ENCODE measurements around the gene PDE6D.
"Not testable (repeated sequence)": the region's sequence is repeated elsewhere in the genome, so short reads cannot be mapped to it uniquely, and the experiment has no call there.

Gene PDE6D

DNA sequence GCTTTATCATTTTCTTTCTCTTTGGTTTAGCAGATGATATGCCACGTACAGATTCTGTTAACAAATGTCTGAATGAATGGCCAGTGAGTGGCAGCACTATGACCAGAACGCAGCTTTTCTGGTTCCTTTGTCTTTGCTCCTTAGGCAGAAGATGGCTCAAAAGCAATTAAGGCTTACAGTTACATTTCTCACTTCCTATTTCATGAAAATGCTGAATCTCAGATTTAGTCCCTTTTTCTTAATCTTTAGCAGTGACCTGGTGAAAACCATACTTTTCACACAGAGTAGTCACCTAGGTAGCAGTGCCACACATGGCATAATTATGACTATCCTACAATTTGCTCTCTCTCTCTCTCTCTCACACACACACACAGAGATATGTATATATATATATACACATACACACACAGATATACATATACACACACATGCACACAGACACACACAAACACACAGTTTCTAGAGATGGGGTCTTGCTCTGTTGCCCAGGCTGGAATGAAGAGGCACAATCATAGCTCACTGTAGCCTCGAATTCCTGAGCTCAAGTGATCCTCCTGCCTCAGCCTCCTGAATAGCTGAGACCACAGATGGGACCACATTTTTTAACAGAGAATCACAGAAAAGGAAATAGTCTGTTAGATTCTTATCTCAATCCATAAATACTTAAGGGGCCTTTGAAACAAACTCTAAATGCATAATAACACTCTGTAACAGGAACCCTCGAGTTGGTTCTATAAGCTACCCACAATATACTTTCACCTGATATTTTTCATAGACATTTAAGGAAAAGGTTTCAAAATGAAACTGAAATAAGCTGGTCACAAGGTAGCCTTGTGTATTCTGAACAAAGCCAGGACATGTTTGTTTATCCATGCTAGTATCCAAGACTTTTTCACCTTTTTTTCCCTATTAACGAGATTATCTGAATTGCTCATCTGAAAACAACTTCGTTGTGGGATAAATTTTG is 11.6 kb downstream of the PDE6D start:
- no peak for DNase-seq

DNA sequence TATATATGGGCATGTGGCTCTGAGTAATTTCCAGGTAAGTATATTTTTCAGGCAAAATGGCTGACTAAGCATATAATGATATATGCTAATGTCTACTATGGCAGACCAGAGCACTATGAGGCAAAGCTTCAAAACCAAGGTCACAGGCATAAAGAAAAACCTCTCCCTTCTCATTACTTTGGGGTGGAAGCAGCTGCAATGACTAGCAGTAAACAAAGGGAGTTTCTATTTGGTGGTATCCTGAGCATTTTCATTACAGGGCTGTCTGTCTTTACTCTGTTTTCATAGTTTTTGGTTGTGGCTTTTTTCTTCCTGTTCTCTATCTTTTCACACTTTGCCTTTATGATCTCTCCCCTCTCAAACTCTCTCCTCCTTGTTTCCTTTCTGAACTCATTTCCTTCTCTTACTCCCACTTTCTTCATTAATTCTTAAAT is 15.6 kb downstream of the PDE6D start:
- DNase-seq: no peak

DNA sequence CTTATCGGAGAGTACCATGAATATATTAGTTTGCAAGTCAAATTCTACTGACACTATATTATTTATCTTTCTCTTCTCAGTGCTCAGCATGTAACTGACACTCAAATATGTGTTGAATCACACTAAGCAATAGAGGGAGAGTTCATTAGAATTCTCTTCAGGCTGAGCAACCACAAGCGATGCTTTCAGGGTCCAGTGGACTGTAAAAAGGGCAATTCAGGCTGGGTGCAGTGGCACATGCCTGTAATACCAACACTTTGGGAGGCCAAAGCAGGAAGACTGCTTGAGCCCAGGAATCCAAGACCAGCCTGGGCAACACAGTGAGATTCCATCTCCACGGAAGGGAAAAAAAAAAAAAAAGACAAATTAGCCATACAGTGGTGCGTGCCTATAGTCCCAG is 16.3 kb downstream of the PDE6D start:
- DNase-seq: no peak

DNA sequence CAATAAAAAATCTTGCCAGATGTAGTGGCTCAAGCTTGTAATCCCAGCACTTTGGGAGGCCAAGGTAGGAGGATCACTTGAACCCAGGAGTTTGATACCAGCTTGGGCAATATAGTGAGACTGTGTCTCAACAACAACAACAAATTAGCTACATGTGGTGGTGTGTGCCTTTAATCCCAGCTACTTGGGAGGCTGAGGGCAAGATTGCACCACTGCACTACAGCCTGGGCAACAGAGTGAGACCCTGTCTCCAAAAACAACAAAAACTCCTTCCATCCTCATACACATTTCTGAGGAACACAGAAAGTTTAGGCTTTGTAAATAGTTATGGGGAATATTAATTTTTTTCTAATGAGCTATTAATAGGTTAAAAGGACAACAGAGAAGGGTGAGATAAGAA is 17.0 kb downstream of the PDE6D start:
- no peak for DNase-seq

DNA sequence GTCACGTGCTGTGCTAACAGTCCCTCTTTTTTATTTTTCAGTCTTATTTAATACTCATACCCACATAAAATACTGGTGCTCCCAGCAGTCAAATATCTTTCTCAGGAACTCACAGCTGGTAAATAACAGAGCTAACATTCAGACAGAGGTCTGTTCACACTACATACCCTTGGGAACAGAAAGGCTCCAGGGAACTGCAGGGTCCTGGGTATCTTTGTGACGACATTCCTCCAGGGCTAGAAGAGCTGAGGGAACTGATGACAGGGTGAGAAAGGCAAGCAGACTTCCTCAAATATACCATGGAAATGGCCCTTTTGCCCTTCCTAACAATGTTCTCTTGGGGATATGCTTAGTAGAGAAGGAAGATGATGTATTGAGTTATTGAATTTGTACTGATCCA is 19.3 kb downstream of the PDE6D start:
- no peak for DNase-seq

DNA sequence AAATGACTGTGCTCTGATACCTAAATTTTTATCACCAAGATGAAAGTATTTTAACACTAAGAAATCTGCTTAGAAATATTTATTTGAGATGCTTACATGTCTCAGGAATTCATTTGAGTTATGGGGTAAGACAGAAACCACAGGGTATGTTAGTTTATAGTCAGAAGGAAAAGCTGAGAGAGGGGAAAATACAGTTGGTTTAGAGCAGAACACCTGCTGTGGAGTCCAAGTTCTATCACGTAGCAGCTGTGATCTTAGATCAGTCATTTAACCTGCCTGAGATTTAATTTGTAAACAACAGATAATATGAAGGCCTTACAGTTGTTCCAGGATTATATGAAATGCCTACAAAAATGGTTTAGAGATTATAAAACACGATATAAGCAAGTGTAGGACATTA is 29.0 kb downstream of the PDE6D start:
- DNase-seq: no peak

DNA sequence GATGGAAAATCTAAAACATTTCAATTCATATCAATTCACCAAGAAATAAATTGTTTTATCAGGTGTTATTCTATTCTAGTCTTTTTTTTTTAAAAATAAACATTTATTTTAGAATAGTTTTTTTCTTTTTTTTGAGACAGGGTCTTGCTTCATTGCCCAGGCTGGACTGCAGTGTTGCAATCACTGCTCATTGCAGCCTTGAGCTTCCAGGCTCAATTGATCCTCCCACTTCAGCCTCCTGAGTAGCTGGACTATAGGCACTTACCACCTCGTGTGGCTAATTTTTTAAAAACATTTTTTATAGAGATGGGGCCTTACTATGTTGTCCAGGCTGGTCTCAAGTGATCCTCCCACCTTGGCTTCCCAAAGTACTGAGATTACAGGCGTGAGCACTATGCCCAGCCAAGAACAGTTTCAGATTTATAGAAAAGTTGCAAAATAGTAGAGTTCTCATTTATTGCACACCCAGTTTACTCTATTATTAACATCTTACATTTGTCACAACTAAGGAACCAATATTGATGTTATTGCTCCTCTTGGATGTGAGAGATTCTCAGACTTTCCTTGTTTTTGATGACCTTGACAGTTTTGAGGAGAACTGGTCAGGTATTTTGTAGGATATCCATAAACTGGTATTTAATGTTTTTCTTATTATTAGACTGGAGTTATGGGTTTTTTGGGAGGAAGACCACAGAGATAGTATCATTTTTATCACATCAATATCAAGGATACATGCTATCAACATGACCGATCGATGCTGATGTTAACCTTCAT is 29.9 kb downstream of the PDE6D start:
- no peak for DNase-seq

DNA sequence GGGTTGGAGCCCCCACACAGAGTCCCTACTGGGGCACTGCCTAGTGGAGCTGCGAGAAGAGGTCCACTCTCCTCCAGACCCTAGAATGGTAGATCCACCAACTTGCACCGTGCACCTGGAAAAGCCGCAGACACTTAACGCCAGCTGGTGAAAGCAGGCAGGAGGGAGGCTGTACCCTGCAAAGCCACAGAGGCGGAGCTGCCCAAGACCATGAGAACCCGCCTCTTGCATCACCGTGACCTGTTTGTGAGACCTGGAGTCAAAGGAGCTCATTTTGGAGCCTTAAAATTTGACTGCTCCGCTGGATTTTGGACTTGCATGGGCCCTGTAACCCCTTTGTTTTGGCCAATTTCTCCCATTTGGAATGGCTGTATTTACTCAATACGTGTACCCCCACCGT is 32.1 kb downstream of the PDE6D start:
- DNase-seq: not testable (repeated sequence)

DNA sequence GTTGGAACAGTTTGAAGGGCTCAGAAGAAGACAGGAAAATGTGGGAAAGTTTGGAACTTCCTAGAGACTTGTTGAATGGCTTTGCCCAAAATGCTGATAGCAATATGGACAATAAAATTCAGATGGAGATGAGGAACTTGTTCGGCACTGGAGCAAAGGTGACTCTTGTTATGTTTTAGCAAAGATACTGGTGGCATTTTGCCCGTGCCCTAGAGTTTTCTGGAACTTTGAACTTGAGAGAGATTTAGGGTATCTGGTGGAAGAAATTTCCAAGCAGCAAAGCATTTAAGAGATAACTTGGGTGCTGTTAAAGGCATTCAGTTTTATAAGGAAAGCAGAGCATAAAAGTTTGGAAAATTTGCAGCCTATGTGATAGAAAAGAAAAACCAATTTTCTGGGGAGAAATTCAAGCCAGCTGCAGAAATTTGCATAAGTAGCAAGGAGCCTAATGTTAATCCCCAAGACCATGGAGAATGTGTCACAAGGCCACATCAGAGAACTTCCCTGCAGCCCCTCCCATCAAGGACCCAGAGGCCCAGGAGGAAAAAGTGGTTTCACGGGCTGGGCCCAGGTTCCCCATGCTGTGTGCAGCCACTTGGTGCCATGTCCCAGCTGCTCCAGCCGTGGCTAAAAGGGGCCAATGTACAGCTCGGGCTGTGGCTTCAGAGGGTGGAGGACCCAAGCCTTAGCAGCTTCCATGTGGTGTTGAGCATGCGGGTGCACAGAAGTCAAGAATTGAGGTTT is 32.8 kb downstream of the PDE6D start:
- DNase-seq: not testable (repeated sequence)

DNA sequence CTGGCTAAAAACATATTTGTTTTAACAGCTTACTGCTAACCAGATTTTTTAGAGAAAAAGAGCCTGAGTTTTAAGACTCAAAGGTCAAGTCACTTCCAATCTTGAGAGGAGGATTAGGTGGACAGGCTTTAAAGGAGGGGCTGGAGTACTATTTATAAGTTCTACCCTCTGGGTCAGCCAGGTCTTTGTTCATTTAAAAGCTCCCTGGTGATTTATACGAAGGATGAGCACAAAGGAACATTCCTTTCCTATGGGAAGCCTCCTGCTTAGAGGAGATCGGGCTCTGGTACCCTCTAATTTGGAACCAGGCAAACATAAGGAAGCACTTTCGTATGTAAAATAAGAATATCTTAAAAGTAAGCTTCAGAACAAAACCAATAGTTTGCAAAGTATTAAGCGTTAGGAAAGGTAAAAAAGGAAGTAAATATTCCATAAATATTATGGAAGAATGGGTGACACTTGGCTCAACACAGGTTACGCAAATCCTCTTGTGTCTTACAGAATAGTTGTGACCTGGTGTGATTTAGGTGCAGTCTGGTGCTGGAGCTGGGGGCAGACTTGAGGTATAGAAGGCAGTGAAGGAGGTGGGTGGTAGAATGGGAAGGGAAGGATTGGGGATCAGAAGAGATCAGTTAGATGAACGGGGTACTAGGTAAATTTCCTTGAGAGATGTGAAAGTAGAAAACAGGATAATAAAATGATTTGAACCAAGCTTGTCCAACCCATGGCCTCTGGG is 35.6 kb downstream of the PDE6D start:
- no peak for DNase-seq

DNA sequence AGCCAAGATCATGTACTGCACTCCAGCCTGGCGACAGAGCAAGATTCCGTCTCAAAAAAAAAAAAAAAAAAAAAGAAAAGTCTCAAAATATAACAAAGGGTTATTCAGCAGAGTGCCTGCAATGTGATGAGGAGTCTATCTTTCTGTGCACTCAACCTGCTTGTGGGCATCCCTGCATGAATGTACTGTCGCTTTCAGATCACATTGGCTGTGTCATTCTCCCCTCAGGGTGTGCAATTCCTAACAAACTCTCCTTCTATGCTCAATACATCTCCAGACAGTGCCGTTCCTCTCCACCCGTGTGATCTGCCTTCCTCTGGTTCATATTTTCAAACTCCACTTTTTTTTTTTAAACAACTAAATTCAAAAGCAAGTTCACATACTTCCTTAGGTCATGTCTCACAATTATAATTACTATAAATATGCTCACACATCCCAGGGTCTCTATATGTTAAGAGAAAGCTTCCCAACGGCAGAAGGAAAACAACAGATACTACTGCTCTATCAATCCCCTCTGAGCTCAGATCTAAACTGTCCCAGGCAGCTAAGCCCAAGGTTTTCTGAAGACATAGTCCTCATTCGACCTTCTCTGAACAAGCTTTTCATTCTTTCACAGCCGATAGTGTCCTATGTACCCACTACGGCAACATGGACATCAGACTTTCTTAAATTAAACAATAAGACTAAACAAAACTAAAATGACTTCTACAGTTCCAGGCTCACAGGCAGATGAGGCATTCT is 37.5 kb downstream of the PDE6D start:
- no peak for DNase-seq

DNA sequence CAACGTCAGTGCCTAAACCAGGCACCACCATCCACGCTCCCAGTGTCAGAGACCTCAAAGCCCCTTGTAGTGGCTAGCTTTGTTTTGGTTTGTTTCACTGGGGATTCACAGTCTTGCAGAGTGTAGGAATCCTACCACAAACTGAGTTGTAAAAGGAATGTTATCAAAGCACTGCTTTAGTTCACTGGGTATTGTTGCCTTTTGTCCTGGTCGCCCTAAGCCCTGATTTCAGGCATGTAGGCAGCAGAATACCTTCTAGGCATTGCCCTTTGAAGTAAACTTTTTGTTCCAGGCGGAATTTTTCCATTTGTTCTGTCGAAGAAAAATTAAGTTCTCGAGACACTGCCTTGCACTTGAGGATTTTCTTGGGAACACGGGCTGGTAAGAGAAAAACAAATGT is 43.3 kb downstream of the PDE6D start:
- DNase-seq: no peak

DNA sequence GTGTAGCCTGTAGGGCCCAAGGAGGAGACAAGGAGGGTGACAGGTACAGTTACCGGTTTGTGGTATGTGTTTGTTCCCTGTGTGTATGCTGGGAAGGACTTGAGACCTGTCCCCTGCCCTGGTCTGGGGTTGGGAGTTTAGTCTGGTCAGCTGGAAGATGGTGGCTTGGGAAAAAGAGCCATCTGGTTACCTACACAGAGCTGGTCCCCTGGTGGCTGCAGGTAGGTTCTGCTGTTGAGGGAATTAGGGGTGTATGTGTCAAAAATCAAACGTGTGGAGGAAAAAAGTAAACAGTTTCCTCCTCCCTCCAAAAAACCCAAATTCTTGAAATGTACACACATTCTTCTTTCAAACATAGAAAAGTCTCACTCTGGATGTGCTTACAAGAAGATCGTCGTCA is 48.5 kb downstream of the PDE6D start:
- no peak for DNase-seq

DNA sequence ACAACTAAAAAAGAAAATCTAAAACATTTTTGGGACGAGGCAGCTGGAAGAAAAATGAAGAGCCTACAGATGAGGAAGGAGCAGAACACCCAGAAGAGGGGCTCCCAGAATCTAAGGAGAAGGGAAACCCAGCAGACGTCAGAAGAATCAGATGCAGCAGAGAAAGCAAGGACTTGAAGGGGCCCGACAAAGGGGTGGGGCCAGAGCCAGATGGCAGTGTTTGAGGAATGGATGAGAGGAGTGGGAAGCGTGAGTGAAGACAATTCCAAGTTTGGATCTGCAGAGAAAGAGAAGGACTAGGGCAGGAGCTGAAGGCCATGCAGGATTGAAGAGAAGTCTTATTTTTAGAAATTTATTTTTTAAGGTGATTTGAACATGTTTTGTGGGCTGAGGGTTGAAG is 53.5 kb downstream of the PDE6D start:
- no peak for DNase-seq

DNA sequence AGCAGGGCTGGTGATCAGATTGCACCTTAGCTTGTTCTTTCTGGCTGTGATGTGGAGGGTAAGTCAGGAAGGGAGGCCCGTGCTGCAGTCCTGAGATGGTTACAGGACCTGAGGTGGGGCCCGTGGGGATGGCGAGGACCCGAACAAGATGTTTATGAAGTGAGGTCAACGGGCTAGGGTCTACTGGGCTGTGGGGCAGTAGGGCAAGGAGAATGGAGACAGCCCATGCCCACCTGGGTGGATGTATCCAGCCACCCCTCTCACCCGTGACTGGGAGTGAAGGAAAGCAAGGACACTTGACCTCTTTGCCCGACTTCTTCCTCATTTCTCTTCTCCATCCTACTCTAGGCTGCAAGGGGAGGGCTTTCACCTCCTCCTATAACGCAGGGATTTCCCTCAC is 54.8 kb downstream of the PDE6D start:
- DNase-seq: no peak

DNA sequence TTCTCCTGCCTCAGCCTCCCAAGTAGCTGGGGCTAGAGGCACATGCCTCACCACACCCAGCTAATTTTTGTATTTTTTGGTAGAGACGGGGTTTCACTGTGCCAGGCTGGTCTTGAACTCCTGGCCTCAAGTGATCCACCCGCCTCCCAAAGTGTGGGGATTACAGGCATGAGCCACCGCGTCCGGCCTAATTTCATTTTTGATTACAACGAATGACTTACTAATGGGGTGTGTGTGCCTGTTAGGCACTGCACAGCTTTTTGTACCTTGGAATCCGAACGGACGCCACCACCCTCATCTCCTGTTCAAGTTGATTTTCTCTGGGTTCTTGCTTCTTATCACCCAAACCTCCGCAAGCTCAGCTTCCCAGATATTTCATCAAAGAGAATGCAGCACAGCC is 55.6 kb downstream of the PDE6D start:
- DNase-seq: no peak

DNA sequence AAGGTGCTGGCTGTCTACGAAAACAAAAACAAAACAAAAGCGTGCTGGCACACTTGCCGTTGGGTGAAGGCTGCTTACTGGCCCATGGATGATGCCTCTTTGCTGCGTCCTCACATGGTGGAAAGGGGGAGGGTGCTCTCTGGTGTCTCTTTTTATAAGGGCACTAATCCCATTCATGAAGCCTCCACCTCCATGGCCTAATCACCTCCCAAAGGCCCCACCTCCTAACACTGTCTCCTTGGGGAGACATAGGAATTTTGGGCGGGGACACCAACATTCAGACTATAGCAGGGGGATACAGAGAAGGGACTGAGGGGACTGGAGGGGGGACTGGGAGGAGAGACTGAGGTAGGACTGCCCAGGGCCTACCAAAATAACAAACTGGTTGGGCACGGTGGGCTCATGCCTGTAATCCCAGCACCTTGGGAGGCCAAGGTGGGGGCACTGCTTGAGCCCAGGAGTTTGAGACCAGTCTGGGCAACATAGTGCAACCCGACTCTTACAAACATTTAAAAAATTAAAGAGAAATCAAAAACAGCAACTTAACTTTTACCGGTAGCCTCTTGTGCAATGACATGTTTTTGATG is 58.3 kb downstream of the PDE6D start:
- no peak for DNase-seq

DNA sequence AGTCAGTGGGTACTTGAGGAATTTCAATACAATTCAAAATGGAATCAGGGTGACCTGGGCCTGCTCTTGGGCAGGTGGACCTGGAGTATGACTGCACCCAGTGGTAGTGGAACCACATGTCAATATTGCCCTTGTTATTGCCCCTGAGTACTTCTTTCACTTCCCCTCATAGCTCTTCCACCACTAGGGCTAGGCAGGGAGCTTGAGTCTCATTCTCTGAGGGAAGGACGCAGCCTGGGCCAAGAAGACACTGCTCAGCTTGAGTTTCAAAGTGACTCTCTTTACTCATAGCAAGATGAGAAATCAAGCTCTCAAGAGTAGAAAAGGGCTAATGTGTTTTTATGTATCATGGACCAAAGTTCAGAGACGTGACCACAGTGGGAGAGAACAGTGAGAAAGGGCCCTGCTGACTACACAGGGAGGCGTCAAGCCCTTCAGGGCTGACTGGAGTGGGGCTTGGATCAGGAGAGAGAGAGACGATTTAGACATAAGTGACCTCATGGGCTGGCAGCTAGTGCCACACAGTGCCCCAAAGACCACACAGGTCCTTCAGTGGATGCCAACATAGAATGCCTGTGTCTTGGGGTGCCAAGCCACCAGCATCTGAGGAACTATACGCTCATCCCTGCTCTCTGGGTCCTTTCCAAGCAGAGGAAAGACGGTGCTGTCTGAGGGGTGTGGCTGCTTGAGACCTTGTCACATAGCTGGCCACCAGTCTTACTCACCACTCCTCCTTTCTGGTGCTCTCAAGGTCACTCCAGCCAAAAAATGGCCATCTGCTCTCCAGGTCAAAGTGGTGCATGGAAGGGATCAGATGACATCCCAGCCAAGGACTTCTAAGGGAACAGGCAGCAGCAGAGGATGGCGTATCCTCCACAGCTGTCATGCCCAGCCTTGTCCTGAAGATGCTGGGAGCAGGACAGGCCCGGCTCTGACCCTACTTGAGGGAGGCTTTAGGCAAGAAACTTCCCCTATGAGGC is 59.8 kb downstream of the PDE6D start:
- no peak for DNase-seq

DNA sequence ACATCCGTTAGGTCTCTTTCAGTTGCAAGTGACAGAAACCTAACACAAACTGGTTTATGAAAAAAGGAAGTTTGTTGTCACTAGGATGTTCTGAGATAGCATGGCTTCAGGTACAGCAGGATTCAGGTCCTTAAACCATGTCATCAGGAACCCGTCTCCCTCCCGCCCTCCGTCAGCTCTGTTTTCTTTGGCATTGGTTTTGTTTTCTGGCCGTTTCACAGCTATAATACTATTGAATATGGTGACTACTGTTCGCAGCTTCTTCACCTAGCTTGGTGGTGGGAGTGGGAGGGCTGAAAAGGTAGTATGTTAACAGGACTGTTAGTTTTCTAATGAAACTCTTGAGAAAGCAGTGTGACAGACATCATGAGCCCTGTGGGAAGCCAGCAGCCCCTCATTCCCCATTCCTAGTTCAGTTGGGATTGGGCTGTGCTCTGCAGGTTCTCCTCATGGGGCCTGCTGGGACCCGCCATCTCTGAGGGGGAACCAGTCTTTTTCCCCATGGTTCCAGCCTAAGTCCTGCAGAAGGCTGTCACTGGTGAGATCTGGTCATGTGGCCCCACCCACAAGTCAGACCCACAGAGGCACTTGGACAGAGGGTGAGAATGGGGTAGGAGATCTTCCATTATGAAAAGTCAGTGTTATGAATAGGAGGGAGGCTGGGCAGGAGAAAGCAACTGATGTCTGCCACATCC is 60.6 kb downstream of the PDE6D start:
- DNase-seq: no peak

DNA sequence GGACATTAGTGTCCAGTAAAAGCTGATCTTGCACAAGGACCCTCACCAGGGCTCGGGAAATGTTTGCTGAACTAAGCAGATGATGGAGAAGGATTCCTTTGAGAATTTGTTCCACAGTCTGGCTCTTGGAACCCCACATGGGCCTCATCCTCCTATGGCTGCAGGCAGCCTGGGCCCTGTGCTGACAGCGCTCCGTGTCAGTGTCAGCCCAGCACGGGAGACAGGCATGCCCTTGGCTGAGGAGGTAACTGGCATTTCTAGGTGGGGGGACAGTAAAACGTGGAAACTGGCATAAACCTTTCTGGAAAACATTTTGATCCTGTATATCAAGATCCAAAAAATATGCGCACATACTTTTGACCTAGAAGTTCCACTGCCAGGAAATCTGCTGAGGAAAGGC is 62.3 kb downstream of the PDE6D start:
- DNase-seq: no peak

All from stimulated activated CD4-positive, alpha-beta T cell treated with anti-CD3 and anti-CD28 coated beads, Interleukin-12 subunit alpha, Interleukin-12 subunit beta, amount 100 ng/mL, for 4 hours (primary cell).